AG09319 (cell line): ENCODE measurements around the gene SULT2B1.

Experiments
- DNase-seq: peaks from one replicate; pipeline ENCODE4 v3.0.0-alpha.2; 2010; ENCODE audit warnings: low read depth; ENCODE audit errors: extremely low read depth
- CTCF ChIP-seq: IDR thresholded peaks from 2 replicates; pipeline ENCODE4 v1.5.1; 2011; ENCODE audit warnings: low read depth, mild to moderate bottlenecking, inconsistent platforms, low read length, moderate library complexity

The SULT2B1 gene

DNA sequence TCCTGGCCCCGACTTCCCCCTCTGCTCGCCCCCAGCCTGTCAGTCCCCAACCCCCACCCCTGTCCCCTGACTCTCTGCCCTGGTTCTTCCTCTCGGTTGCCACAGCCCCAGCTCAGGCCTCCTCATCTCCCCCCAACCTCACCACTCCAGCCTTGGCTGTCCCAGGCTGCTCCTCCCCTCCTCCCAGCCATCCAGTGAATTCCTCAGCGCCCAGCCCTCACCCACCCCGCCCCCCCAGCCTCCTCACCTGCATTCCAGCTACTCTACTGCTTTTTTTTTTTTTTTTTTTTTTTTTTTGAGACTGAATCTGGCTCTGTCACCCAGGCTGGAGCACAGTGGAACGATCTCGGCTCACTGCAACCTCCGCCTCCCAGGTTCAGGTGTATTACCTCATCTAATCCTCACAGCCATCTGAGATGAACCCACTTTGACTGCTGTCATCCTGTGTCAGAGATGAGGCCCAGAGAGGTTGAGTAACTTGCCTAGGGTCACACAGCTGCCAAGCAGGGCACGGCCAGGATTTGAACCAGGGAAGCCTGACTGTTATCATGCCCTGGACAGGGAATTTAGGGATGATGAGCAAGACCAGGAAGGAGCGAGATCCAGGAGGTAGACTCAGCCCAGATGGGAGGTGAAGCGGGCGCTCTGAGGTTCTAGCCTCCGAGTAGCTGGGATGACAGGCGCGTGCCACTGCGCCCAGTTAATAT lies 2.6 kb downstream of the SULT2B1 start:
- no peak for DNase-seq
- no peak for TF ChIP-seq CTCF

- no peak for TF ChIP-seq CTCF
- DNase-seq, result no peak
These were observed 4.2 kb downstream of the SULT2B1 start for GRCh38 chr19:48556163-48556562.

DNA sequence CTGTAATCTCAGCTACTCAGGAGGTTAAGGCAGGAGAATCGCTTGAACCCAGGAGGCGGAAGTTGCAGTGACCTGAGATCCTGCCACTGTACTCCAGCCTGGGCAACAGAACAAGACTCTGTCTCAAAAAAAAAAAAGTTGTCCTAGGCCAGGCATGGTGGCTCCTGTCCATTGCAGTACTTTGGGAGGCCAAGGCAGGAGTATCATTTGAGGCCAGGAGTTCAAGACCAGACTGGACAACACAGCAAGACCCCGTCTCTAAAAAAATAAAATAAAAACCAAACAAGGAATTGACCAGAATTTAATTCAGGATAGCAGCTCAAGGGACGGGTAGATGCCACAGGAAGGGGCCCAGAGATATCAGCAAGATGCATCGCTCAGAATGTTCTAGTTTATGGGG lies 4.9 kb downstream of the SULT2B1 start:
- no peak for TF ChIP-seq CTCF
- DNase-seq, result no peak

DNA sequence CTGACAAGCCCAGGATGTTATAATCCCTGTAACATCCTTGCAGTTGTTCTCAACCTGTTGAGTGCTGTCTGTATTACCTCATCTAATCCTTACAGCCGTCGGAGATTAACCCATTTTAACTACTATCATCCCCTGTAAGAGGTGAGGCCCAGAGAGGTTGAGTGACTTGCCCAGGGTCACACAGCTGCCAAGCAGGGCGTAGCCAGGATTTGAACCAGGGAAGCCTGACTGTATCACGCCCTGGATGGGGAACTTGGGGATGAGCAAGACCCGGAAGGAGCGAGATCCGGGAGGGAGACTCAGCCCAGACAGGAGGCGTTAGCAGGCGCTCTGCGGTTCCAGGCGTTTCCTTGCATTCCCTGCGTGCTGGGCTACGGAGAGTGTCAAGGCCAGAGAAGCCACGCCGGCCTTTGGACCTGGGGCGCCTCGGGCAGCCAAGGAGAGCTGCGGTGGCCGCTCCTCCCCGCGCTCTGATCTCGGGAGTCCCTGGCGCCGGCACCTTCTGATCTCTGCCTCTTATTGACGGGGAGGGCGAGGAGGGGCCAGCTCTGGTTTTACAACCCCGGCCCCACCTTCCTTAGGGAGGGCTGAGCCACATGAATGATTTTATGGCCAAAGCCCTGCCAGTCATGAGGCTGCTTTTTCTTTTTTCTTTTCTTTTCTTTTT lies 6.2 kb downstream of the SULT2B1 start:
- no peak for TF ChIP-seq CTCF
- no peak for DNase-seq

DNA sequence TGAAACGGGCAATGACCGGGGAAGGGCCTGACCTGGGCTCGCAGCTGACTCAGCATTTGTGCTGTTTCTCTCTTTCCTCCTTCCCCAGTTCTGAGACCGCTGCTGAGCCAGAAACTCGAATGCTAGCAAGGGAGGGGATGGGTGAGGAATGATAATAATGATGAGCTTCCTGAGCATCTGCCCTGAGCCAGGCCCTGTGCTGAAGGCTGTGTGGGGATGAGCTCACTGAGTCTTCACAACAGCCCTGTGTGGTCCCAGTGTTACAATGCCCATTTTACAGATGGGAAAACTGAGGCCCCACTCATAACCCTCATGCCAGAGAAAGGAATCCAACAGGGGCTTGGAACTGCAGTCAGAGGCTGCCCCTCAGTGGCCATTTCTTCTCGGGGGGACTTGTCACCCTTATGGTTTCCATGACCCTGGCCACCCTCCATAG lies 8.1 kb downstream of the SULT2B1 start:
- DNase-seq, result no peak
- TF ChIP-seq CTCF, result no peak

- DNase-seq, result no peak
- no peak for TF ChIP-seq CTCF
These were observed 9.4 kb downstream of the SULT2B1 start for GRCh38 chr19:48561412-48561811.

DNA sequence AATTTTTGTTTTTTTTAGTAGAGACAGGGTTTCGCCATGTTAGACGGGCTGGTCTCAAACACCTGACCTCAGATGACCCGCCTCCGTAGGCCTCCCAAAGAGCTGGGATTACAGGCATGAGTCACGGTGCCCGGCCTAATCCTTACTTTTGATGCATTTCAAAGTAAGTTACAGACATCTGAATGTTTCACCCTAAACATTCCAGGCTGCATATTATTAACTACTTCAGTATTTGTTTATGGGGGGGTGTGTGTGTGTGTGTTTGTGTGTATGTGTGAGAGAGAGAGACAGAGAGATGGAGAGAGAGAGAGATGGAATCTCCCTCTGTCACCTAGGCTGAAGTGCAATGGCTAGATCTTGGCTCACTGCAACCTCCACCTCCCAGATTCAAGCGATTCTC lies 13.1 kb downstream of the SULT2B1 start:
- no peak for TF ChIP-seq CTCF
- DNase-seq, result no peak
